CD4-positive, alpha-beta memory T cell (primary cell): ENCODE measurements around the gene IL17REL. TPM values are rescaled to one million over a fixed set of nuclear protein-coding genes. Genes with fewer than 3 reads are reported as not detected.
A peak's percentile ranks its signal among the peaks of the same experiment; 100 is the strongest.

Experiments
- CTCF ChIA-PET: fragments of 350-600 bp; sonication (Branson Sonifier 250); formaldehyde crosslinking; loops from one replicate; lab custom pipeline; 2021; ENCODE audit warnings: inconsistent platforms; ENCODE audit not compliant: partially characterized antibody; lab: Charles Lee
- POLR2A ChIA-PET: fragments of 350-600 bp; sonication (Branson Sonifier 250); formaldehyde crosslinking; loops from one replicate; lab custom pipeline; 2021; ENCODE audit not compliant: partially characterized antibody; lab: Charles Lee
- DNase-seq, 5 donors: peaks; one replicate each; pipeline versions ENCODE4 v3.0.0 to v3.0.0-alpha.2; 2020 to 2022; ENCODE audit warnings: mixed read lengths in 1 of 5
- H3K27ac ChIP-seq: one replicate; pipeline ENCODE4 v1.7.0; 2013; ENCODE audit warnings: low read depth, low read length
- H3K27me3 ChIP-seq: 2 replicates; pipeline ENCODE4 v1.7.0; 2013; ENCODE audit warnings: mild to moderate bottlenecking, low read length, moderate library complexity; ENCODE audit not compliant: insufficient read depth
- H3K36me3 ChIP-seq: 2 replicates; pipeline ENCODE4 v1.7.0; 2013; ENCODE audit warnings: mild to moderate bottlenecking, low read length, moderate library complexity; ENCODE audit not compliant: insufficient read depth
- H3K4me1 ChIP-seq: 2 replicates; pipeline ENCODE4 v1.7.0; 2013; ENCODE audit warnings: mild to moderate bottlenecking, low read length, moderate library complexity; ENCODE audit not compliant: insufficient read depth
- H3K4me3 ChIP-seq, 2 donors: one replicate each; pipeline ENCODE4 v1.7.0; 2013; ENCODE audit warnings: low read length in 2 of 2, mild to moderate bottlenecking in 1 of 2
- H3K9me3 ChIP-seq, 2 donors: one replicate each; pipeline ENCODE4 v1.7.0; 2013; ENCODE audit warnings: low read length in 2 of 2, control low read depth in 1 of 2; ENCODE audit not compliant: control insufficient read depth in 1 of 2
- H3K27ac Mint-ChIP-seq, 7 donors: one replicate each; pipeline ENCODE4 v1.8.0; 2020 to 2021; ENCODE audit warnings: mixed read lengths in 7 of 7, mild to moderate bottlenecking in 6 of 7, inconsistent platforms in 3 of 7, moderate library complexity in 3 of 7
- H3K27me3 Mint-ChIP-seq, 2 donors: one replicate each; pipeline ENCODE4 v1.8.0; 2020 to 2021; ENCODE audit warnings: mixed read lengths in 2 of 2
- H3K36me3 Mint-ChIP-seq, 2 donors: one replicate each; pipeline ENCODE4 v1.8.0; 2020 to 2021; ENCODE audit warnings: mixed read lengths in 2 of 2, inconsistent platforms in 1 of 2, mild to moderate bottlenecking in 1 of 2
- H3K4me1 Mint-ChIP-seq, 4 donors: one replicate each; pipeline ENCODE4 v1.8.0; 2020 to 2021; ENCODE audit warnings: mixed read lengths in 4 of 4, mild to moderate bottlenecking in 1 of 4
- H3K4me3 Mint-ChIP-seq, 8 donors: one replicate each; pipeline ENCODE4 v1.8.0; 2020 to 2021; ENCODE audit warnings: mixed read lengths in 8 of 8, mild to moderate bottlenecking in 7 of 8, moderate library complexity in 6 of 8, inconsistent platforms in 3 of 8
- H3K9me3 Mint-ChIP-seq, 8 donors: one replicate each; pipeline ENCODE4 v1.8.0; 2020 to 2021; ENCODE audit warnings: mixed read lengths in 8 of 8, mild to moderate bottlenecking in 5 of 8, inconsistent platforms in 3 of 8, moderate library complexity in 1 of 8
- intact Hi-C: fragments of 100-400 bp; cut with micrococcal nuclease; formaldehyde crosslinking; loops from one replicate; pipeline ENCODE4 v1.15.1; 2023
- polyA plus RNA-seq, 2 donors: library from polyadenylated mRNA; unstranded; fragments of 300-500 nt; fragmentation: Illumina TruSeq; gene quantifications; one replicate each; pipeline ENCODE4 v1.2.3, GENCODE V29; 2021
- total RNA-seq, 2 experiments: library from RNA; stranded (reverse); gene quantifications; one replicate each; pipeline ENCODE4 v1.2.3, GENCODE V29; 2021

IL17REL gene
- total and polyA plus RNA-seq, 4 experiments from 2014 or later = not detected

- Histone ChIP-seq H3K4me1 (peaks cover 6% of the 10 kb centered on the region), H3K9me3 (no peaks in the 10 kb centered on the region), H3K27me3 (no peaks in the 10 kb centered on the region), H3K36me3 (no peaks in the 10 kb centered on the region), H3K4me3 (no peak overlapping the region), H3K27ac (no peak overlapping the region)
- intact Hi-C loops = no loop called here
- DNase-seq = no peak
- H3K27ac Mint-ChIP-seq = no peak overlapping the region
- peaks cover 0 to 4% (median 0%) of the 10 kb centered on the region in 4 donors for H3K4me1 Mint-ChIP-seq
- ChIA-PET CTCF (interaction anchor here (1.4 kb wide), 1 partner anchor 104 kb away, joined by 3 read pairs; no protein-coding TSS in a partner anchor), POLR2A (no interaction called here)
- H3K4me3 Mint-ChIP-seq = no peak overlapping the region
- H3K9me3 Mint-ChIP-seq = peaks cover 0 to 12% (median 7%) of the 10 kb centered on the region in 8 donors
- peaks cover 0 to 11% of the 10 kb centered on the region in 2 donors for H3K27me3 Mint-ChIP-seq
- H3K36me3 Mint-ChIP-seq = no peaks in the 10 kb centered on the region
Observed at GRCh38 chr22:50034126-50035081, 21.8 kb upstream of the IL17REL start.

- Mint-ChIP-seq H3K9me3 (peaks cover 0 to 3% (median 0%) of the 10 kb centered on the region in 8 donors), H3K4me1 (peaks cover 0 to 6% (median 2%) of the 10 kb centered on the region in 4 donors), H3K27ac (no peak overlapping the region), H3K36me3 (no peaks in the 10 kb centered on the region), H3K27me3 (peaks cover 0 to 11% of the 10 kb centered on the region in 2 donors), H3K4me3 (no peak overlapping the region)
- Histone ChIP-seq H3K4me3 (no peak overlapping the region), H3K4me1 (peaks cover 9% of the 10 kb centered on the region), H3K36me3 (no peaks in the 10 kb centered on the region), H3K27me3 (no peaks in the 10 kb centered on the region), H3K9me3 (no peaks in the 10 kb centered on the region), H3K27ac (no peak overlapping the region)
- no peak for DNase-seq
- CTCF ChIA-PET = no interaction called here
- POLR2A ChIA-PET = no interaction called here
- intact Hi-C loops = no loop called here
Observed at GRCh38 chr22:50032941-50033601, 20.5 kb upstream of the IL17REL start.

- H3K36me3 ChIP-seq = no peaks in the 10 kb centered on the region
- intact Hi-C loops = no loop called here
- no peaks in the 10 kb centered on the region for H3K27me3 ChIP-seq
- no peak overlapping the region for H3K4me3 ChIP-seq
- DNase-seq = no peak
- Mint-ChIP-seq H3K4me1 (peaks cover 3 to 14% (median 7%) of the 10 kb centered on the region in 4 donors), H3K9me3 (no peaks in the 10 kb centered on the region), H3K27ac (no peak overlapping the region), H3K36me3 (no peaks in the 10 kb centered on the region), H3K27me3 (peaks cover 0 to 11% of the 10 kb centered on the region in 2 donors), H3K4me3 (no peak overlapping the region)
- peaks cover 17% of the 10 kb centered on the region for H3K4me1 ChIP-seq
- CTCF ChIA-PET = interaction anchor here (0.9 to 3.6 kb wide), 4 partner anchors 50 to 264 kb away, joined by 3 to 58 read pairs (median 30); no protein-coding TSS in a partner anchor
- POLR2A ChIA-PET = interaction anchor here (1.0 kb wide), 1 partner anchor 71 kb away, joined by 3 read pairs; no protein-coding TSS in a partner anchor
- H3K9me3 ChIP-seq = no peaks in the 10 kb centered on the region
- H3K27ac ChIP-seq = no peak overlapping the region
Observed at GRCh38 chr22:50032109-50032871, 19.7 kb upstream of the IL17REL start.

- intact Hi-C loops = no loop called here
- Mint-ChIP-seq H3K4me1 (peaks cover 3 to 15% (median 8%) of the 10 kb centered on the region in 4 donors), H3K9me3 (no peaks in the 10 kb centered on the region), H3K4me3 (no peak overlapping the region), H3K27me3 (peaks cover 0 to 8% of the 10 kb centered on the region in 2 donors), H3K36me3 (no peaks in the 10 kb centered on the region), H3K27ac (no peak overlapping the region)
- no peak for DNase-seq
- H3K9me3 ChIP-seq = no peaks in the 10 kb centered on the region
- H3K4me1 ChIP-seq = peaks cover 18% of the 10 kb centered on the region
- H3K36me3 ChIP-seq = no peaks in the 10 kb centered on the region
- H3K4me3 ChIP-seq = no peak overlapping the region
- ChIA-PET CTCF (interaction anchor here (0.8 to 3.6 kb wide), 11 partner anchors 19 to 270 kb away, joined by 3 to 58 read pairs (median 5); partner anchors contain the start of gene IL17REL), POLR2A (interaction anchor here (1.0 to 1.9 kb wide), 8 partner anchors 52 to 105 kb away, joined by 3 to 18 read pairs (median 4); partner anchors contain the start of gene PIM3)
- no peaks in the 10 kb centered on the region for H3K27me3 ChIP-seq
- no peak overlapping the region for H3K27ac ChIP-seq
Observed at GRCh38 chr22:50031189-50032091, 18.9 kb upstream of the IL17REL start.

DNA sequence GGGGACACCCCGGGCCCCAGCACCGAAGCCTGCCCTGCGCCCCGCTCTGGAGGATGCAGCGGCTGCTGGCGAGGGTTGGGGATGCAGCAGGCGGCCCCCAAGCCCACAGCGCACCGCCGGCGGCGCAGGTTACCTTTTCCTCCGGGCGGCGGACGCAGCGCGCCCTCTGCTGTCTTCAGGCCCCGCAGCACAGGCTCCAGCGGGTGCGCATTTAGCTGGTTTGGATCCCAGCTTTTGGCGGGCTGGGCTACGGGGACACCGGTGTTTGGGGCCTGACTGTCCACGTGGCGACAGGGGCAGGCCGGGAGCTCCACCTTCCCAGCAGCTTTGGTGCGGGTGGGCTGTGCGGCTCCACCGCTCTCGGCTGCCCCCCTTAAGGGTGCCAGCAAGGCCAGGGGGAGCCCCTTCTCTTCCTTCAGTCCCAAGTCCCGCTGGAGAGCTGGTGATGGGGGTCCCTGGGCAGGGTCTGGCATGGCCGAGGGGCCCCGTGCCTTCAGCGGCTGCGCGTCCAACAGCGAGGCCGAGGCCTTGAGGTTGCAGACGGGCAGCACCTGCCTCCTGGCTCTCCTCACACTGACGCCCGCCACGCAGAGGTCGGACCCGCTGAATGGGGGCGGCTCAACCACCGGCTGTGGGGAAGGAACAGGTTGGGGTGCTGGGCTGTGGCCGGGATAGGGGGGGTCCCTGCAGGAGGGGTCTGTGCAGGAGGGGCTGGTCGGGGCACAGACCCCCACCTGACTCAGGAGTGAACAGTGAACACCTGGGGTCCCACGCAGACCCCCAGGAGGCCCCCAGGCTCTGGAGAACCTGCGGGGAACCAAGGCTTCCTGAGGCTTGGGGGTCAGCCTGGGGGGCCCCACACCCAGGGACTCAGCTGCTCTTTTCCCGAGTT is 18.0 kb upstream of the IL17REL start:
- no peaks in the 10 kb centered on the region for H3K27me3 ChIP-seq
- H3K9me3 ChIP-seq = no peaks in the 10 kb centered on the region
- H3K36me3 ChIP-seq = no peaks in the 10 kb centered on the region
- Mint-ChIP-seq H3K9me3 (no peaks in the 10 kb centered on the region), H3K36me3 (no peaks in the 10 kb centered on the region), H3K4me1 (peaks cover 3 to 15% (median 8%) of the 10 kb centered on the region in 4 donors), H3K27ac (no peak overlapping the region), H3K27me3 (peaks cover 0 to 8% of the 10 kb centered on the region in 2 donors), H3K4me3 (no peak overlapping the region)
- POLR2A ChIA-PET = interaction anchor here (0.6 to 1.9 kb wide), 16 partner anchors 12 to 268 kb away, joined by 3 to 18 read pairs (median 4); partner anchors contain the start of gene PIM3
- H3K27ac ChIP-seq = no peak overlapping the region
- CTCF ChIA-PET = interaction anchor here (0.6 to 3.6 kb wide), 23 partner anchors 11 to 269 kb away, joined by 3 to 58 read pairs (median 4); partner anchors contain the start of gene IL17REL
- intact Hi-C loops = loop anchor here (1.0 kb wide), 3 partner anchors 37 to 263 kb away; no protein-coding TSS in a partner anchor
- peak; percentile 81 to 87 (median 84) for DNase-seq
- peaks cover 18% of the 10 kb centered on the region for H3K4me1 ChIP-seq
- no peak overlapping the region for H3K4me3 ChIP-seq
